LNCAP (cell line): ENCODE results near the gene COL15A1.

Experiments
- TF ChIP-seq, protein P1 (sequence below): fragments of 450-650 bp; IDR thresholded peaks from 2 replicates; pipeline ENCODE4 v1.5.1; 2017; ENCODE audit warnings: mild to moderate bottlenecking

Gene COL15A1

DNA sequence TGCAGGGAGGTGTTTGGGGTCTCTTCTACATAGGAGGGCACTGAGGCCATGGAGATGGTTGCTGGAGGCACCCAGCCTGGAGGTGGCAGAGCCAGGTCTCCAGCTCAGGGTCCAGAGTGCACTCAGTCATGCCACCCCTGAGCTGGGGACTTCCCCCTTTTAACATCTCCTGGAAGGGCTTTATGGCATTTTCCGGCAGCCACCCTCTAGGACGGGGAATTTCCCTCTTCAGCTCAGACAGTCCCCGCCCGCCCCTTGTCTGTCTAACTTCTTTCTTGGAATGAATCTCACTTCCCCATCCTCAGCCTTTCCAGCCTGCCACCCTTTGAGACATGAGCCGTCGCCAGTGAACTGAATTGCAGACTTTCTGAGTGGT, 49.9 kb downstream of the COL15A1 start:
- TF ChIP-seq, protein P1, sequence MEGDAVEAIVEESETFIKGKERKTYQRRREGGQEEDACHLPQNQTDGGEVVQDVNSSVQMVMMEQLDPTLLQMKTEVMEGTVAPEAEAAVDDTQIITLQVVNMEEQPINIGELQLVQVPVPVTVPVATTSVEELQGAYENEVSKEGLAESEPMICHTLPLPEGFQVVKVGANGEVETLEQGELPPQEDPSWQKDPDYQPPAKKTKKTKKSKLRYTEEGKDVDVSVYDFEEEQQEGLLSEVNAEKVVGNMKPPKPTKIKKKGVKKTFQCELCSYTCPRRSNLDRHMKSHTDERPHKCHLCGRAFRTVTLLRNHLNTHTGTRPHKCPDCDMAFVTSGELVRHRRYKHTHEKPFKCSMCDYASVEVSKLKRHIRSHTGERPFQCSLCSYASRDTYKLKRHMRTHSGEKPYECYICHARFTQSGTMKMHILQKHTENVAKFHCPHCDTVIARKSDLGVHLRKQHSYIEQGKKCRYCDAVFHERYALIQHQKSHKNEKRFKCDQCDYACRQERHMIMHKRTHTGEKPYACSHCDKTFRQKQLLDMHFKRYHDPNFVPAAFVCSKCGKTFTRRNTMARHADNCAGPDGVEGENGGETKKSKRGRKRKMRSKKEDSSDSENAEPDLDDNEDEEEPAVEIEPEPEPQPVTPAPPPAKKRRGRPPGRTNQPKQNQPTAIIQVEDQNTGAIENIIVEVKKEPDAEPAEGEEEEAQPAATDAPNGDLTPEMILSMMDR: no peak

DNA sequence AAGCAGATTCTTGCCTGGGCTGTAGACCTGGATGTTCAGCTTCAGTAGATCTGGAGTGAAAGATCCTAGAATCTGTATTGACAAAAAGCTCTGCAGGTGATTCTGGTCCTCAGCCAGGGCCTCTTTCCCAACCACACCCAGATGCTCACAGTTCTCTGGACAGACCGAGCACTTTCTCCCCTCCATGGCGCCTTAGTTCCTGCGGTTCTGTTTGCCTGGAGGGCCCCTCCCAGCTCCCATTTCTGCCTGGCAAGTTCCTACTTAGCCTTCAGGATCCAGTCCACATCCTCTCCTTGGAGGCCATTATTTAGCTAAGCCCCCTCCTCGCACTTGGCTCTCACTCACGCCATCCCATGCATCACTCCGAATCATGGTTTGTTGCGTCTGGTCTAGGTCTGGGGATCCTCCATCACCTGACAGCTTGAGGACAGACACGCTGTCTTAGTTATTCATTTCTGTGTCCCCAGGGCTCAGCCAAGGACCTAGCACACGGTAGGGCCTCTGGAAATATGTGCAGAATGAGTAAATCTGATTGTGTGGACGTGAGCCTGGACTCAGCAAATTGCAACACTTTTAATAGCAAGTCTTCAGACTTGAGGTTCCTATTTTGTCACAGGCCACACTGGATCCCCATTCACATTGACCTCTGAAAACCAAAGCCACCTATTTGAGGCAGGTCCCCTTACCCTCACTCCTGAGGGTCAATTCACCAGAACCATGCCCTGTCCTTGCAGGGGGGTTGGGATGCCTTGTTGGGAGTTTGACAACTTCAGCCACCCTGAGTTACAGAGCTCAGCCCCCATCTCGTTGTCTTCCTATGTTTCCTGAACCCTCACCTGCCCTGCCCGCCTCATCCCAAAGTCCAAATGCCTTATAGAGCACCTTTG, 50.7 kb downstream of the COL15A1 start:
- TF ChIP-seq, protein P1: no peak

DNA sequence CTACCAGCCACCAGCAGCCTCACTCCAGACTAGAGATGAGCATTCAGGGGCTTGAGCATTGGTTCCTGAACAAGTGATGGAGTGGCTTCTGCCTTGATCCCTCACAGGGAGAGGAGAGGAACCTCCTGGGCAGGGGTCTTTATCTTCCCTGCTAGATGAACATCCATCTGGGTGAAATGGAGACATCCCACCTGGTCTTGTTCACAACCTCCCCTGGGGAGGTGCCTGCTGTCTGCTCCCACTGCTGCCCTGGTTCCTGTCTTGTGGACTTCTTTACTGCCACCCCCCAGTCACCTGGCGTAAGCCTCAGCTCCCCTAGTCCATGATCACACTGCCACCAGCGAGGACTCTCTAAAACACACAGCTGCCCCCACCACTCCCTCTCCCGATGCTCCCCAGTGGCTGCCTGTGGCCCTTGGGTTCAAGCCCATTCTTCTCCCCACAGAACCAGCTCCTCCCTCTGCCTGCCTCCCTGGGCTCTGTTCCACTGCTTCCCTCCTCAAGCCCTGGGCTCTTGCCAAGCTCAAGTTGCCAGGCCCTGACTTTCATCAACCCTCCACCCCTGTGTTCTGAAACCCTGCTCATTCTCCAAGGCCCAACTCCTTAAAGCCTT, 51.5 kb downstream of the COL15A1 start:
- TF ChIP-seq, protein P1: no peak

DNA sequence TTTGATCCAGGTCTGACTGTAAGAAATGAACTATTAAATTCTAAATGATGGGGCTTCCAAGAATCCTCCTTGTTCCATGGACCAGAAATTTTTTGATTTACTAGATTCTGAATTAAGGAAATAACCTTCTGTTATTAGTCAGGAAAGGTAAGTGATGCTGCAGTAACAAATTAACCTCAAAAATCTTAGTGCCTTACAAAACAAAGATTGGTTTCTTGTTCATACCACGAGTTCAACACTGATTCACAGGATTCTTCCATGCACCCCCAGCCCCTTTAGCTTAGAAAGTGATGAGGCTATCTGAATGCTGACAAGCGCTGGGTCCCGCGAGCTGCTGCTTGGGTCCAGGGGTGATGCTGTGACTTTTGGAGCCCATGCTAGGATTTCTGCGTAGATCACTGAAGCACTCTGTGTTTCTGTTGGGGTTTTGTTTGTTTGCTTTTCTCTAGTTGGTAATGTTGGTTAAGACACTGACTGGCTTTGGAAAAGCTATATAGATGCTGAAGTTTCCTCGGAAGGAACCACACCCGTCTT, 52.3 kb downstream of the COL15A1 start:
- TF ChIP-seq, protein P1: no peak

DNA sequence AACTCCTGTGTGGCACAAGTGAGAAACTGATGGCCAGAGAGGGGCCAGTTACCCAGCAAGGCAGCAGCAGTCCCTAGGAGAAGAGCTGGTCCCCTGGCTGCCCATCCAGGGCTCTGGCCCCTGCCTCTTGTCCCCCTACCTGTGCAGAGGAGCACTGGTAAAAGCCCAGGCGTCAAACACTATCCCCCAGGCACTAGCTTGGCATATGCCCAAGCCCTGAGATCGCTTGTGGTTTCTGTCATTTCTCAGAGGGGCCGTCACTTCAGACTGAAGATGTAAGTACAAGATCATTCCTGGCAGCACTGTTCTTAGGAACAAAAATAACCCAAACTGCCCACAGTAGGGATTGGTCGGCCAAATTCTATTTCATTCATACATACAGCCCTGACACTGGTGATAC, 53.9 kb downstream of the COL15A1 start:
- TF ChIP-seq, protein P1: no peak

DNA sequence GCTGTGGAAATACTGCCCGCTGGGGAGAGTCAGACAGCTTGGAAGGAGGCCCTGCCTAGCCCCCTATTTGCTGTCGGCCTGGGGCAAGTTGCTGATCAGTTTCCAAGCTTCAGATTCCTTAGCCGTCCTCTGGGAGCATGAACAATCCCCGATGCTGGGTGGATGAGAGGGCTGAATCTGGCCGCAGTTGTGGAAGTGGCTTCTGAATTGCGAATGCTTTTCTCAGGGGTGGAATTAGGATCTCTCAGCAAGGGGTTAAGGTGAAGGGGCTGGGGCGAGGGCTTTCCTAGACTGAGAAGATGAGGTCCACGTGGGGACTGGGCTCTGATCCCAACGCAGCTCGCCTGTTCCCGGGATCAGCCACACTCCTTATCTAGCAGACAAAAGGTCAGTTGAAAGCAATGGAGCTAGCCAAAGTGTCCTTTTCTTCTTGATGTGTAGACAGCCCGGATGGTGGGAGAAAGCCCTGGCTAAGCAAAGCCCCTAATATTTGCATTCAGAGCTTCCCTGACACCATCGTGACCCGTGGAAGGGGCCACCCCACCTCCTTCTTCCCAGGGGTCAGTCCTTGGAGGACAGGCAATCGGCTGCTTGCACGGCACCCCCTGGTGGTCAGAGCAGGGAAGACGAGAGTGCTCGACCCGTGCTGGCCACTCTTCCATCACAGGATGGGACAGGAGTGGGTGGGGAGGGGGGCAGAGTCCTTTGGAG, 54.9 kb downstream of the COL15A1 start:
- TF ChIP-seq, protein P1: peak; percentile 89

DNA sequence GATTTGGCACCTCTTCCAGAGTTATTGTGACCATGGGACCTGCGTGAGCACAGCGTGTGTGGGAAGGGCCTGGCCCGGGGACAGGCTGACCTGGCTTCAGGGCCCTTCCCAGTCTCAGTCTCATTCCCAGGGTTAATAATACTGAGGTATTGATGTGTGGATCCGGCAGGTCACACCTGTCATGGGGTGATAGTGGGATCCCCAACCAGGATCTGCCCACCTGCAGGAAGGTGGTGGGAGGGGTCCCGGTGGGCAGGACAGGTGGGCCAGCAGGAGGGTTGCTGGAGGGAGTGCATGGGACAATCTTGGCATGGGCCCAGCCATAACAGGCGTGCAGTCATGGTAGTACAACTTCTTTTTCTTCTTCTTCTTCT, 55.4 kb downstream of the COL15A1 start:
- TF ChIP-seq, protein P1: peak; percentile 51
